Measurements from ENCODE around the gene ZNF653. TPM values are rescaled to one million over a fixed set of nuclear protein-coding genes. Genes with fewer than 3 reads are reported as not detected.

Gene ZNF653
- total and polyA plus RNA-seq, 9 of the 15 experiments (the other 6 are each of a cell fraction or from before 2014, with no cell fraction given), result 1.6 to 8.0 (median 4.2) TPM; not detected in 2

DNA sequence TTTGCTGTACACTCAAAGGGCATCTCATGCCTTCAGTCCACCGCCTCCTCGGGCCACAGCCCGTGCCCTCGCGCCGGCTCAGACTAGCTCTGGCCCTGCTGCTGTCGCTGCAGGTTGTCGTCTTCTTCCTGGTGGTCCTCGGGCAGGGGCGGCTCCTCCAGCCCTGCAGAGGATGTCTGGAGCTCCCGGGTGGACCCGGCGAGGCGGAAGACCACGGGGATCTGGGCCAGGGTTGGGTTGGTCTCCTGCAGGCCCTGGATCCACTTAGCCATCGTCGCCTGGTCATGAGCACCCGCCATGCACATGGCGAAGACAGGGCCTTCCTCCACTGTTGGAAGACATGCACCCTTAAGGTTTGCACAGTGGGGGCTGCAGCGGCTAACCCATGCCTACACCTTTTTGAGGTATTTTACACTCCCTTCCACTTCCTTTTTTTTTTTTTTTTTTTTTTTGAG is 489 bp upstream of the ZNF653 start (continued):
- TF ChIP-seq ELF2 (CRISPR knock-in tag; IDR thresholded peaks at IDR 0.05) (no peak), SRSF9 (IDR thresholded peaks at IDR 0.05; ENCODE audit: borderline replicate concordance, low read depth, low read length) (no peak), ATF1 (CRISPR knock-in tag; IDR thresholded peaks at IDR 0.05) (no peak), ATF1 (tag; IDR thresholded peaks at IDR 0.05) (no peak), ETV1 (tag; conservative IDR thresholded peaks at IDR 0.05; ENCODE audit: low read depth) (no peak), ZNF3 (CRISPR knock-in tag; IDR thresholded peaks at IDR 0.05) (no peak), E2F5 (CRISPR knock-in tag; IDR thresholded peaks at IDR 0.05) (0 out of 2 replicates have a peak, but pooled peaks have one; percentile 62), PTRF (tag; IDR thresholded peaks at IDR 0.05) (no peak), DPF2 (IDR thresholded peaks at IDR 0.05) (no peak), ZNF41 (CRISPR knock-in tag; conservative IDR thresholded peaks at IDR 0.05) (no peak), ZNF699 (CRISPR knock-in tag; IDR thresholded peaks at IDR 0.05; ENCODE audit: insufficient replicate concordance) (no peak), HMG20B (CRISPR knock-in tag; IDR thresholded peaks at IDR 0.05) (no peak), HIVEP1 (CRISPR knock-in tag; IDR thresholded peaks at IDR 0.05) (no peak), ETS2 (tag; IDR thresholded peaks at IDR 0.05; ENCODE audit: borderline replicate concordance, poor library complexity, severe bottlenecking) (no peak), FOXP4 (CRISPR knock-in tag; IDR thresholded peaks at IDR 0.05; ENCODE audit: borderline replicate concordance) (0 out of 2 replicates have a peak, but pooled peaks have one; percentile 24), CCNT2 (IDR thresholded peaks at IDR 0.05; ENCODE audit: borderline replicate concordance, extremely low read depth, insufficient read length, low read depth, low read length) (no peak), PHF8 (IDR thresholded peaks at IDR 0.05; ENCODE audit: borderline replicate concordance, low read length) (no peak), BRF2 (IDR thresholded peaks at IDR 0.05; ENCODE audit: borderline replicate concordance, insufficient read depth, insufficient read length) (no peak), HDAC1 (IDR thresholded peaks at IDR 0.05) (no peak), NCOA6 (IDR thresholded peaks at IDR 0.05) (no peak), JUND (IDR thresholded peaks at IDR 0.05; ENCODE audit: borderline replicate concordance, low read depth, low read length) (no peak), JUND (tag; IDR thresholded peaks at IDR 0.05; ENCODE audit: borderline replicate concordance, low read depth, low read length) (no peak), MEF2A (IDR thresholded peaks at IDR 0.05; ENCODE audit: control insufficient read depth, low read depth, low read length) (no peak), NR2C1 (IDR thresholded peaks at IDR 0.05) (no peak), NR2C1 (tag; IDR thresholded peaks at IDR 0.05) (no peak), YY1 (IDR thresholded peaks at IDR 0.05; ENCODE audit: borderline replicate concordance in 1 of 3, control insufficient read depth in 1 of 3, extremely low read depth in 1 of 3, insufficient read depth in 3 of 3, insufficient read length in 1 of 3, insufficient replicate concordance in 2 of 3, low read depth in 1 of 3, low read length in 2 of 3) (no peak)

Data from K562 (cell line).